Peyer's patch (tissue), 4 donors: Measurements from ENCODE around the gene PTPN4. TPM values are rescaled to one million over a fixed set of nuclear protein-coding genes. Genes with fewer than 3 reads are reported as not detected.
"Not testable (repeated sequence)": the region's sequence is repeated elsewhere in the genome, so short reads cannot be mapped to it uniquely, and the experiment has no call there.

Source experiments
- DNase-seq, 3 donors: peaks; one replicate each; pipeline ENCODE4 v3.0.0-alpha.2; 2017 to 2019
- H3K27ac ChIP-seq, 4 donors: fragments of 200-600 bp; sonication (generic); one replicate each; pipeline ENCODE4 v1.5.1; 2016 to 2019
- H3K27me3 ChIP-seq, 2 donors: fragments of 200-600 bp; sonication (generic); one replicate each; pipeline ENCODE4 v1.5.1; 2019
- H3K36me3 ChIP-seq, 3 donors: fragments of 200-600 bp; sonication (generic); one replicate each; pipeline ENCODE4 v1.5.1; 2016 to 2019
- H3K4me1 ChIP-seq, 4 donors: fragments of 200-600 bp; sonication (generic); one replicate each; pipeline ENCODE4 v1.5.1; 2016 to 2019
- H3K4me3 ChIP-seq, 4 donors: fragments of 200-600 bp; sonication (generic); 1 replicate in 3 of 4; 2 replicates in 1 of 4; pipeline ENCODE4 v1.5.1; 2016 to 2019; ENCODE audit warnings: mild to moderate bottlenecking in 1 of 4
- H3K9me3 ChIP-seq, 4 donors: fragments of 200-600 bp; sonication (generic); one replicate each; pipeline ENCODE4 v1.5.1; 2016 to 2019; ENCODE audit warnings: mild to moderate bottlenecking in 1 of 4
- POLR2A ChIP-seq, 2 donors: fragments of 450-650 bp; IDR thresholded peaks; one replicate each; pipeline ENCODE4 v1.5.1; 2017; ENCODE audit warnings: antibody characterized with exemption in 2 of 2, mild to moderate bottlenecking in 2 of 2, moderate library complexity in 2 of 2
- total RNA-seq, 4 donors: library from RNA; depleted of rRNA; stranded (reverse); fragments of >200 nt; gene quantifications; one replicate each; pipeline ENCODE4 v1.1.0, GENCODE V29; 2016
- TF ChIP-seq, protein P1 (sequence below), 6 experiments: fragments of 450-650 bp in 4 of 6; fragments of 200-600 bp in 2 of 6; sonication (generic) in 1 of 6; IDR thresholded peaks; one replicate each; pipeline ENCODE4 v1.5.1; 2017 to 2019; ENCODE audit warnings: antibody characterized with exemption in 6 of 6, mild to moderate bottlenecking in 3 of 6, moderate library complexity in 1 of 6

PTPN4 gene
- total RNA-seq, 4 donors from 2014 or later: 33.1 to 86.6 (median 43.5) TPM

- H3K36me3 ChIP-seq: no peaks in the 10 kb centered on the region
- DNase-seq: no peak
- no peaks in the 10 kb centered on the region for H3K4me1 ChIP-seq
- TF ChIP-seq, protein P1, sequence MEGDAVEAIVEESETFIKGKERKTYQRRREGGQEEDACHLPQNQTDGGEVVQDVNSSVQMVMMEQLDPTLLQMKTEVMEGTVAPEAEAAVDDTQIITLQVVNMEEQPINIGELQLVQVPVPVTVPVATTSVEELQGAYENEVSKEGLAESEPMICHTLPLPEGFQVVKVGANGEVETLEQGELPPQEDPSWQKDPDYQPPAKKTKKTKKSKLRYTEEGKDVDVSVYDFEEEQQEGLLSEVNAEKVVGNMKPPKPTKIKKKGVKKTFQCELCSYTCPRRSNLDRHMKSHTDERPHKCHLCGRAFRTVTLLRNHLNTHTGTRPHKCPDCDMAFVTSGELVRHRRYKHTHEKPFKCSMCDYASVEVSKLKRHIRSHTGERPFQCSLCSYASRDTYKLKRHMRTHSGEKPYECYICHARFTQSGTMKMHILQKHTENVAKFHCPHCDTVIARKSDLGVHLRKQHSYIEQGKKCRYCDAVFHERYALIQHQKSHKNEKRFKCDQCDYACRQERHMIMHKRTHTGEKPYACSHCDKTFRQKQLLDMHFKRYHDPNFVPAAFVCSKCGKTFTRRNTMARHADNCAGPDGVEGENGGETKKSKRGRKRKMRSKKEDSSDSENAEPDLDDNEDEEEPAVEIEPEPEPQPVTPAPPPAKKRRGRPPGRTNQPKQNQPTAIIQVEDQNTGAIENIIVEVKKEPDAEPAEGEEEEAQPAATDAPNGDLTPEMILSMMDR (IDR thresholded peaks at IDR 0.05): no peak
- no peak for TF ChIP-seq POLR2A (IDR thresholded peaks at IDR 0.05)
- no peaks in the 10 kb centered on the region for H3K27me3 ChIP-seq
- no peaks in the 10 kb centered on the region for H3K9me3 ChIP-seq
- H3K27ac ChIP-seq: no peak overlapping the region
- no peak overlapping the region for H3K4me3 ChIP-seq
These were observed 260.8 kb downstream of the PTPN4 start for GRCh38 chr2:120020554-120020953.

DNA sequence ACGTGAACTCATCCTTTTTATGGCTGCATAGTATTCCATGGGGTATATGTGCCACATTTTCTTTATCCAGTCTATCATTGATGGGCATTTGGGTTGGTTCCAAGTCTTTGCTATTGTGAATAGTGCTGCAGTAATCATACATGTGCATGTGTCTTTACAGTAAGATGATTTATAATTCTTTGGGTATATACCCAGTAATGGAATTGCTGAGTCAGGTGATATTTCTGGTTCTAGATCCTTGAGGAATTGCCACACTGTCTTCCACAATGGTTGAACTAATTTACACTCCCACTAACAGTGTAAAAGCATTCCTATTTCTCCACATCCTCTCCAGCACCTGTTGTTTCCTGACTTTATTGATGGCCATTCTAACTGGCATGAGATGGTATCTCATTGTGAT lies 262.8 kb downstream of the PTPN4 start:
- not testable (repeated sequence) for H3K27ac ChIP-seq, H3K36me3 ChIP-seq, H3K4me3 ChIP-seq, DNase-seq, H3K9me3 ChIP-seq, H3K4me1 ChIP-seq, H3K27me3 ChIP-seq

DNA sequence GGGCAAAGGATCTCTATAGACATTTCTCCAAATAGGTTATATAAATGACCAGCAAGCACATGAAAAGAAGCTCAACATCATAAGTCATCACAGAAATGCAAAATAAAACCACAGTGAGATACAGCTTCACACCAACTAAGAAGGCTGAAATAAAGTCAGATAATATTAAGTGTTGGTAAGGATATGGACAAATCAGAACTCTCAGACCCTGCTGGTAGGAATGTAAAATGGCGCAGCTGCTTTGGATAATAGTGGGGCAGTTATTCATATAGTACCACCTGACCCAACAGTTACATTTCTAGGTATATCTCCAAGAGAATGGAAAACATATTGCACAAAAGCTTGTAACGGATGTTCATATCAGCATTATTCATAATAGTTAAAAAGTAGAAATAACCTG lies 267.2 kb downstream of the PTPN4 start:
- no peaks in the 10 kb centered on the region for H3K4me1 ChIP-seq
- no peaks in the 10 kb centered on the region for H3K27me3 ChIP-seq
- H3K9me3 ChIP-seq: no peaks in the 10 kb centered on the region
- DNase-seq: no peak
- H3K27ac ChIP-seq: no peak overlapping the region
- no peaks in the 10 kb centered on the region for H3K36me3 ChIP-seq
- TF ChIP-seq, protein P1 (IDR thresholded peaks at IDR 0.05): peak in 1 of 6 experiments; percentile 5
- no peak for TF ChIP-seq POLR2A (IDR thresholded peaks at IDR 0.05)
- no peak overlapping the region for H3K4me3 ChIP-seq

- Histone ChIP-seq H3K27ac (no peak overlapping the region), H3K9me3 (no peaks in the 10 kb centered on the region), H3K4me1 (no peaks in the 10 kb centered on the region), H3K36me3 (no peaks in the 10 kb centered on the region), H3K27me3 (no peaks in the 10 kb centered on the region), H3K4me3 (no peak overlapping the region)
- TF ChIP-seq, protein P1 (IDR thresholded peaks at IDR 0.05): no peak
- no peak for TF ChIP-seq POLR2A (IDR thresholded peaks at IDR 0.05)
- no peak for DNase-seq
These were observed 269.1 kb downstream of the PTPN4 start for GRCh38 chr2:120028795-120029194.

- TF ChIP-seq, protein P1 (IDR thresholded peaks at IDR 0.05): no peak
- TF ChIP-seq POLR2A (IDR thresholded peaks at IDR 0.05): no peak
- Histone ChIP-seq H3K36me3 (no peaks in the 10 kb centered on the region), H3K4me3 (no peak overlapping the region), H3K27me3 (no peaks in the 10 kb centered on the region), H3K27ac (no peak overlapping the region), H3K9me3 (no peaks in the 10 kb centered on the region), H3K4me1 (no peaks in the 10 kb centered on the region)
- no peak for DNase-seq
These were observed 270.2 kb downstream of the PTPN4 start for GRCh38 chr2:120029672-120030640.

DNA sequence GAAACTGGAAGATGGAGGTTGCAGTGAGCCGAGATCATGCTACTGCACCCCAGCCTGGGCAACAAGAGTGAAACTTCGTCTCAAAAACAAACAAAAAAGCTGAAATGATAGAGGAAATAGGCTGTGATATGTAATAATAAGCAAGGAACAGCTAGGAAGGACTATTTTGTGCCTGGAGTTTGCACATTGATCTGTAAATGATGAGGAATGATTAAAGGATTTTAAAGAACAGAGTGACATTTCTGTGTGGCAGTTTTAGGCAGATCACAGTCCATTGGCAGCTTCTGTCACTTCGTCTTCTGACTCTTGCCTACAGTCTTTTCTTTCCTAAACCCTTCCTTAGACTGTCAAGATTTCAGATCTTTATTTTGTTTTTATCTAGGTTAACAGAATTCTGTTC lies 272.6 kb downstream of the PTPN4 start:
- H3K4me1 ChIP-seq: no peaks in the 10 kb centered on the region
- no peaks in the 10 kb centered on the region for H3K27me3 ChIP-seq
- DNase-seq: no peak
- no peaks in the 10 kb centered on the region for H3K36me3 ChIP-seq
- TF ChIP-seq, protein P1 (IDR thresholded peaks at IDR 0.05): no peak
- TF ChIP-seq POLR2A (IDR thresholded peaks at IDR 0.05): no peak
- no peak overlapping the region for H3K4me3 ChIP-seq
- no peak overlapping the region for H3K27ac ChIP-seq
- H3K9me3 ChIP-seq: no peaks in the 10 kb centered on the region
